ENCODE data around the gene PCDHA6. TPM values are rescaled to one million over a fixed set of nuclear protein-coding genes. Genes with fewer than 3 reads are reported as not detected.
"Not testable (repeated sequence)": the region's sequence is repeated elsewhere in the genome, so short reads cannot be mapped to it uniquely, and the experiment has no call there.

The PCDHA6 gene
- total RNA-seq, 1 donor from 2014 or later: 0.50 TPM

- no peak within 1 kb of the TSS for H3K27ac ChIP-seq
- H3K27me3 ChIP-seq (ENCODE audit: low read depth): no peaks in the 10 kb centered on the region
- no peaks in the 10 kb centered on the region for H3K36me3 ChIP-seq
- no peaks in the 10 kb centered on the region for H3K4me1 ChIP-seq
- ATAC-seq (no peak), DNase-seq (no peak)
- H3K9me3 ChIP-seq: peaks cover 30% of the 10 kb centered on the region
- H3K4me3 ChIP-seq: peak within 1 kb of the TSS; percentile 17
- no peak for TF ChIP-seq CTCF (IDR thresholded peaks at IDR 0.05)
- intact Hi-C loops (cut with DNase I): no loop called here
These were observed 33.0 kb upstream of the PCDHA6 start, which contains the start of gene PCDHA2 for GRCh38 chr5:140794595-140795258. Gene PCDHA2 (plus strand): TSS chr5:140794852.

- Histone ChIP-seq H3K4me1 (no peaks in the 10 kb centered on the region), H3K27me3 (ENCODE audit: low read depth) (no peaks in the 10 kb centered on the region), H3K36me3 (no peaks in the 10 kb centered on the region), H3K27ac (no peak overlapping the region), H3K4me3 (peak overlapping the region; percentile 17), H3K9me3 (peaks cover 30% of the 10 kb centered on the region)
- ATAC-seq (no peak), DNase-seq (no peak)
- TF ChIP-seq CTCF (IDR thresholded peaks at IDR 0.05): no peak
- intact Hi-C loops (cut with DNase I): no loop called here
These were observed 32.5 kb upstream of the PCDHA6 start for GRCh38 chr5:140795259-140795641.

DNA sequence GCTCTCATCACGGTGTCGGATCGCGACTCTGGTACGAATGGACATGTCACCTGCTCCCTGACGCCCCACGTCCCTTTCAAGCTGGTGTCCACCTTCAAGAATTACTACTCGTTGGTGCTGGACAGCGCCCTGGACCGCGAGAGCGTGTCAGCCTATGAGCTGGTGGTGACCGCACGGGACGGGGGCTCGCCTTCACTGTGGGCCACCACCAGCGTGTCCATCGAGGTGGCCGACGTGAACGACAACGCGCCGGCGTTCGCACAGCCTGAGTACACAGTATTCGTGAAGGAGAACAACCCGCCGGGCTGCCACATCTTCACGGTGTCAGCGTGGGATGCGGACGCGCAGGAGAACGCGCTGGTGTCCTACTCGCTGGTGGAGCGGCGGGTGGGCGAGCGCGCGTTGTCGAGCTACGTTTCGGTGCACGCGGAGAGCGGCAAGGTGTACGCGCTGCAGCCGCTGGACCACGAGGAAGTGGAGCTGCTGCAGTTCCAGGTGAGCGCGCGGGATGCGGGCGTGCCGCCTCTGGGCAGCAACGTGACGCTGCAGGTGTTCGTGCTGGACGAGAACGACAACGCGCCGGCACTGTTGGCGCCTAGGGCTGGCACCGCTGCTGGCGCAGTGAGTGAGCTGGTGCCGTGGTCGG is 31.6 kb upstream of the PCDHA6 start:
- intact Hi-C loops (cut with DNase I); H3K27me3 ChIP-seq (ENCODE audit: low read depth); H3K4me1 ChIP-seq; DNase-seq; ATAC-seq; H3K36me3 ChIP-seq; H3K4me3 ChIP-seq; H3K27ac ChIP-seq: not testable (repeated sequence)
- H3K9me3 ChIP-seq: peaks cover 25% of the 10 kb centered on the region

DNA sequence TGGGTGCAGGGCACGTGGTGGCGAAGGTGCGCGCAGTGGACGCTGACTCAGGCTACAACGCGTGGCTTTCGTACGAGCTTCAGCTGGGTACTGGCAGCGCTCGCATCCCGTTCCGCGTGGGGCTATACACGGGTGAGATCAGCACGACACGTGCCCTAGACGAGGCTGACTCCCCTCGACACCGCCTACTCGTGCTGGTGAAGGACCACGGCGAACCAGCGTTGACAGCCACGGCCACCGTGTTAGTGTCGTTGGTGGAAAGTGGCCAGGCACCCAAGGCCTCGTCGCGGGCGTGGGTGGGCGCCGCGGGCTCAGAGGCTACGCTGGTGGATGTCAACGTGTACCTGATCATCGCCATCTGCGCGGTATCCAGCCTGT is 31.1 kb upstream of the PCDHA6 start:
- H3K4me3 ChIP-seq: no peak overlapping the region
- no peaks in the 10 kb centered on the region for H3K4me1 ChIP-seq
- DNase-seq (no peak), ATAC-seq (no peak)
- H3K27ac ChIP-seq: no peak overlapping the region
- no peaks in the 10 kb centered on the region for H3K27me3 ChIP-seq (ENCODE audit: low read depth)
- no peak for TF ChIP-seq CTCF (IDR thresholded peaks at IDR 0.05)
- H3K36me3 ChIP-seq: no peaks in the 10 kb centered on the region
- H3K9me3 ChIP-seq: peaks cover 28% of the 10 kb centered on the region
- intact Hi-C loops (cut with DNase I): no loop called here

- DNase-seq (no peak), ATAC-seq (no peak)
- Histone ChIP-seq H3K4me1 (no peaks in the 10 kb centered on the region), H3K27me3 (ENCODE audit: low read depth) (peaks cover 16% of the 10 kb centered on the region), H3K27ac (no peak within 1 kb of the TSS), H3K4me3 (peak within 1 kb of the TSS; percentile 39), H3K9me3 (peaks cover 35% of the 10 kb centered on the region), H3K36me3 (no peaks in the 10 kb centered on the region)
- intact Hi-C loops (cut with DNase I): no loop called here
- TF ChIP-seq CTCF (IDR thresholded peaks at IDR 0.05): no peak
These were observed 26.8 kb upstream of the PCDHA6 start, which contains the start of gene PCDHA3 for GRCh38 chr5:140800816-140801493. Gene PCDHA3 (plus strand): TSS chr5:140801057.

DNA sequence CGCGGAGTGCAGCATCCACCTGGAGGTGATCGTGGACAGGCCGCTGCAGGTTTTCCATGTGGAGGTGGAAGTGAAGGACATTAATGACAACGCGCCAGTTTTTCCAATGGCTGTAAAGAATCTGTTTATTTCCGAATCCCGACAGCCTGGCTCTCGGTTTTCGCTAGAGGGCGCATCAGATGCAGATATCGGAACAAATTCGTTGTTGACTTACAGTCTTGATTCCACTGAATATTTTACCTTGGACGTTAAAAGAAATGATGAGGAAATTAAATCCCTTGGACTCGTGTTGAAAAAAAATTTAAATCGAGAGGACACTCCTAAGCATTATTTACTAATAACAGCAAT is 26.3 kb upstream of the PCDHA6 start:
- Histone ChIP-seq H3K4me1 (no peaks in the 10 kb centered on the region), H3K9me3 (peaks cover 31% of the 10 kb centered on the region), H3K27me3 (ENCODE audit: low read depth) (peaks cover 16% of the 10 kb centered on the region), H3K36me3 (no peaks in the 10 kb centered on the region), H3K4me3 (peak overlapping the region; percentile 39), H3K27ac (no peak overlapping the region)
- ATAC-seq (no peak), DNase-seq (no peak)
- intact Hi-C loops (cut with DNase I): no loop called here
- peak; percentile 15 for TF ChIP-seq CTCF (IDR thresholded peaks at IDR 0.05)

GRCh38 chr5:140802381-140802780 is 25.4 kb upstream of the PCDHA6 start:
- H3K4me3 ChIP-seq; H3K4me1 ChIP-seq; DNase-seq; H3K27ac ChIP-seq; intact Hi-C loops (cut with DNase I); H3K36me3 ChIP-seq; ATAC-seq: not testable (repeated sequence)
- Histone ChIP-seq H3K9me3 (peaks cover 23% of the 10 kb centered on the region), H3K27me3 (ENCODE audit: low read depth) (peaks cover 16% of the 10 kb centered on the region)

Measured in lower lobe of right lung (tissue), 2 donors.